K562 (cell line): Measurements from ENCODE around the gene KDM4C. TPM values are rescaled to one million over a fixed set of nuclear protein-coding genes. Genes with fewer than 3 reads are reported as not detected.

Source experiments
- ATAC-seq: fragments of 200-7000 bp; cut with Tn5 transposase; 3 replicates; pipeline ENCODE4 v1.9.1; 2020; ENCODE audit warnings: moderate library complexity
- BruUV-seq: library from RNA; stranded (reverse); fragments of 400-500 nt; replicated peaks from 2 replicates; lab custom pipeline; 2021; lab: Mats Ljungman, UMichigan
- CTCF ChIA-PET: fragments of 300-600 bp; formaldehyde crosslinking; extraction: SDS; loops from one replicate; lab custom pipeline; 2021; ENCODE audit warnings: low intra/inter-chr PET ratio; lab: Yijun Ruan, JAX
- POLR2A ChIA-PET: fragments of 300-600, 350-650 bp; sonication (Branson Sonifier 250); formaldehyde crosslinking; extraction: SDS; loops from one replicate; lab custom pipeline; 2021; ENCODE audit warnings: antibody characterized with exemption, inconsistent platforms; lab: Yijun Ruan, JAX
- DNase-seq, 4 experiments: peaks; one replicate each; pipeline versions ENCODE4 v3.0.0 to v3.0.0-alpha.2; 2011 to 2018; ENCODE audit warnings: low spot score in 3 of 4, mixed read lengths in 3 of 4; ENCODE audit errors: extremely low read depth in 1 of 4
- FAIRE-seq: peaks from 2 replicates; lab custom pipeline; 2011; peaks lifted over from hg19 to GRCh38; lab: Jason Lieb, UNC
- H2AFZ ChIP-seq: 2 replicates; pipeline ENCODE4 v1.6.0; 2011; ENCODE audit warnings: low read depth, low read length, control low read depth, inconsistent platforms
- H3K27ac ChIP-seq: fragments of 200-600 bp; 3 replicates; pipeline ENCODE4 v1.8.0; 2011; ENCODE audit warnings: low read depth, mild to moderate bottlenecking, control low read depth, inconsistent platforms, low read length, moderate library complexity, mixed read lengths; ENCODE audit errors: extremely low read depth
- H3K27me3 ChIP-seq, 2 experiments: fragments of 300-600 bp in 1 of 2; 2 replicates in 1 of 2; 3 replicates in 1 of 2; pipeline versions ENCODE4 v1.6.0 to v1.8.0; 2011; ENCODE audit warnings: inconsistent platforms in 2 of 2, low read length in 2 of 2, mild to moderate bottlenecking in 1 of 2, mixed read lengths in 1 of 2, moderate library complexity in 1 of 2; ENCODE audit not compliant: control insufficient read depth in 2 of 2, insufficient read depth in 2 of 2
- H3K36me3 ChIP-seq: fragments of 300-600 bp; 3 replicates; pipeline ENCODE4 v1.8.0; 2011; ENCODE audit warnings: mild to moderate bottlenecking, low read length, inconsistent platforms; ENCODE audit not compliant: control insufficient read depth, insufficient read depth
- H3K4me1 ChIP-seq, 2 experiments: fragments of 200-600 bp in 1 of 2; replicated peaks in 1 of 2; 2 replicates in 1 of 2; 3 replicates in 1 of 2; pipeline versions ENCODE4 v1.5.1 to v1.8.0; 2011; ENCODE audit warnings: inconsistent platforms in 2 of 2, low read length in 2 of 2, mild to moderate bottlenecking in 1 of 2, mixed read lengths in 1 of 2, moderate library complexity in 1 of 2; ENCODE audit not compliant: control insufficient read depth in 2 of 2, insufficient read depth in 2 of 2
- H3K4me2 ChIP-seq: 2 replicates; pipeline ENCODE4 v1.6.1; 2011; ENCODE audit warnings: low read length, control low read depth, inconsistent platforms, mixed read lengths; ENCODE audit not compliant: insufficient read depth
- H3K4me3 ChIP-seq: fragments of 200-600 bp; sonication (generic), shearing (Covaris generic); 2 replicates; pipeline ENCODE4 v1.5.1; 2016; ENCODE audit warnings: control low read depth, inconsistent platforms
- H3K79me2 ChIP-seq: fragments of 200-600 bp; 3 replicates; pipeline ENCODE4 v1.8.0; 2011; ENCODE audit warnings: low read length, inconsistent platforms; ENCODE audit not compliant: control insufficient read depth, insufficient read depth
- H3K9ac ChIP-seq, 2 experiments: 2 replicates each; pipeline versions ENCODE4 v1.6.0 to v1.6.1; 2011; ENCODE audit warnings: low read depth in 2 of 2, low read length in 2 of 2, control low read depth in 1 of 2, inconsistent platforms in 1 of 2, mild to moderate bottlenecking in 1 of 2, mixed read lengths in 1 of 2; ENCODE audit not compliant: insufficient read depth in 1 of 2
- H3K9me1 ChIP-seq: one replicate; pipeline ENCODE4 v1.6.0; 2011; ENCODE audit warnings: inconsistent platforms, mild to moderate bottlenecking, low read length, moderate library complexity; ENCODE audit not compliant: control insufficient read depth, insufficient read depth
- H3K9me3 ChIP-seq: replicated peaks from 2 replicates; pipeline ENCODE4 v1.5.1; 2011; ENCODE audit warnings: low read depth, low read length, inconsistent platforms; ENCODE audit not compliant: control insufficient read depth, insufficient read depth
- H4K20me1 ChIP-seq: replicated peaks from 2 replicates; pipeline ENCODE4 v1.6.1; 2011; ENCODE audit warnings: low read length, inconsistent platforms, mixed read lengths; ENCODE audit not compliant: control insufficient read depth, insufficient read depth
- CBFA2T2 ChIP-seq: fragments of 450-650 bp; conservative IDR thresholded peaks from 2 replicates; pipeline ENCODE4 v1.6.1; 2017; ENCODE audit warnings: mild to moderate bottlenecking
- CHD2 ChIP-seq: IDR thresholded peaks from 2 replicates; pipeline ENCODE4 v1.6.1; 2011; ENCODE audit warnings: low read depth, low read length
- DPF2 ChIP-seq: fragments of 450-650 bp; IDR thresholded peaks from 2 replicates; pipeline ENCODE4 v1.6.1; 2016
- FOXO4 ChIP-seq: fragments of 450-650 bp; formaldehyde crosslinking; IDR thresholded peaks from 2 replicates; pipeline ENCODE4 v1.4.0; 2020; ENCODE audit warnings: mild to moderate bottlenecking, moderate library complexity
- PBX2 ChIP-seq, 2 experiments: IDR thresholded peaks in 1 of 2; conservative IDR thresholded peaks in 1 of 2; 2 replicates each; pipeline ENCODE4 v1.6.1; 2016; ENCODE audit warnings: low read depth in 2 of 2, mild to moderate bottlenecking in 1 of 2, missing compliant biosample characterization in 1 of 2, missing genetic modification characterization in 1 of 2, moderate library complexity in 1 of 2
- RFX7 ChIP-seq: fragments of 250-450 bp; sonication (Bioruptor Pico); IDR thresholded peaks from 2 replicates; pipeline ENCODE4 v1.5.1; 2021; ENCODE audit warnings: mild to moderate bottlenecking
- TRIM28 ChIP-seq: fragments of 450-650 bp; IDR thresholded peaks from 2 replicates; pipeline ENCODE4 v1.6.1; 2017
- U2AF2 ChIP-seq: fragments of 200-400 bp; formaldehyde crosslinking; optimal IDR thresholded peaks from 2 replicates; pipeline ENCODE3; 2017; ENCODE audit warnings: low read depth, mild to moderate bottlenecking, low read length
- ZNF408 ChIP-seq: fragments of 250-450 bp; sonication (Bioruptor Pico); IDR thresholded peaks from 2 replicates; pipeline ENCODE4 v1.4.0; 2020; ENCODE audit warnings: low read depth, mild to moderate bottlenecking, moderate library complexity
- WGBS: fragments of 100-300 bp; shearing (Covaris generic); methylation state at CpG from one replicate; pipeline ENCODE4 v1.1.6; 2016; ENCODE audit warnings: low coverage, mixed read lengths; ENCODE audit not compliant: insufficient coverage; ENCODE audit errors: missing lambda C conversion rate; 5-methylcytosine and 5-hydroxymethylcytosine counted together
- in situ Hi-C: fragments of 300-500 bp; cut with MboI; formaldehyde crosslinking; loops from 4 replicates; pipeline ENCODE4 v1.15.0; 2018; ENCODE audit warnings: inconsistent platforms, mixed read lengths
- intact Hi-C: fragments of 100-400 bp; cut with micrococcal nuclease; formaldehyde crosslinking; loops from 2 replicates; pipeline ENCODE4 v1.14.2; 2022
- polyA plus RNA-seq, 8 experiments: library from polyadenylated mRNA; depleted of rRNA in 4 of 8; stranded (reverse) in 5 of 8; unstranded in 3 of 8; fragments of >200 nt; fragmentation: Nextera tagmentation in 2 of 8; fragmentation: Illumina TruSeq in 1 of 8; extraction: Ambion mirVana in 2 of 8; extraction: Trizol in 1 of 8; gene quantifications; 2 replicates each; pipeline versions ENCODE4 v1.2.1 to v1.2.3, GENCODE V29; 2011 to 2014; ENCODE audit warnings: inconsistent platforms in 1 of 8, missing spikeins in 1 of 8
- total RNA-seq, 7 experiments: library from RNA; depleted of rRNA in 6 of 7; stranded (reverse); fragments of >200 nt in 6 of 7; fragmentation: Illumina TruSeq in 2 of 7; extraction: Trizol in 2 of 7; gene quantifications; 2 replicates each; pipeline versions ENCODE4 v1.2.1 to v1.2.3, GENCODE V29; 2011 to 2021; ENCODE audit warnings: low replicate concordance in 1 of 7
- TF ChIP-seq, protein P1 (sequence below): fragments of 450-650 bp; IDR thresholded peaks from 2 replicates; pipeline ENCODE4 v1.6.1; 2017; ENCODE audit warnings: antibody characterized with exemption
- TF ChIP-seq, protein P2 (sequence below): fragments of 250-450 bp; sonication (Bioruptor Pico); IDR thresholded peaks from 2 replicates; pipeline ENCODE4 v1.8.0; 2021; ENCODE audit warnings: mild to moderate bottlenecking, moderate library complexity
- TF ChIP-seq, protein P3 (sequence below): sonication (generic); formaldehyde crosslinking; IDR thresholded peaks from 2 replicates; pipeline ENCODE4 v1.8.1; 2023; ENCODE audit warnings: mild to moderate bottlenecking, missing genetic modification reagents

The KDM4C gene
- total and polyA plus RNA-seq, 9 of the 15 experiments (the other 6 are each of a cell fraction or from before 2014, with no cell fraction given) = 5.4 to 17.0 (median 12.6) TPM

DNA sequence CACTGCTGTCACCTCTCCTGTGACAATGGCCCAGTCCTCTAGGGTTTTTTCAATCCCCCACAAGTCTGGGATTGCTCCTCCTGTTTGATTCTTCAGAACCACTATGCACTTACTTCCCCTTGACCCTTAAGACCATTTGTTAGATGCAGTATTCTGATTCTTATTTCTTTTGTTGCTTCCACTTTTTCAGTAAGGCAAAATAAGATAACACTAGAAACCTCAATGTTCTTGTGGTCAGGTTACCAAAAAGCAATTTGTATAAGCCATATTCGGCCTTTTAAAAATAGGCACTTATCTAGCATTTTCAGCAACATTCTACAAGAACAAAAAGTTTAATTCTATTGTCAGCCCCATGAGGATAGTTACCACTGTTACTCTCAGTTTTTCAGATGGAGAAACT, 220.0 kb downstream of the KDM4C start:
- no peaks in the 10 kb centered on the region for H3K9me3 ChIP-seq
- no peak for ATAC-seq
- no peaks in the 10 kb centered on the region for H3K4me1 ChIP-seq
- H4K20me1 ChIP-seq = no peaks in the 10 kb centered on the region
- DNase-seq = no peak
- in situ Hi-C loops = no loop called here
- no peak for FAIRE-seq
- H3K27ac ChIP-seq = no peak overlapping the region
- ChIA-PET CTCF (no interaction called here), POLR2A (no interaction called here)
- no TSS peak for BruUV-seq
- H2AFZ ChIP-seq = no peak overlapping the region
- no peaks in the 10 kb centered on the region for H3K27me3 ChIP-seq
- H3K9ac ChIP-seq = no peak overlapping the region
- no peaks in the 10 kb centered on the region for H3K9me1 ChIP-seq
- H3K4me3 ChIP-seq = no peak overlapping the region
- peaks cover 6% of the 10 kb centered on the region; the same call in 1 of the 3 replicates for H3K36me3 ChIP-seq
- H3K79me2 ChIP-seq = no peaks in the 10 kb centered on the region
- no peak overlapping the region for H3K4me2 ChIP-seq
- 73% methylated on average over 1 of the region's 1 CpG for WGBS
- intact Hi-C loops = no loop called here
- TF ChIP-seq CBFA2T2 = no peak
- no peak for TF ChIP-seq PBX2 (CRISPR knock-in tag; IDR thresholded peaks at IDR 0.05; ENCODE audit: low read depth)
- TF ChIP-seq PBX2 (tag; conservative IDR thresholded peaks at IDR 0.05; ENCODE audit: low read depth) = no peak
- TF ChIP-seq CHD2 = no peak
- no peak for TF ChIP-seq U2AF2
- TF ChIP-seq DPF2 = no peak
- no peak for TF ChIP-seq TRIM28
- TF ChIP-seq ZNF408 (CRISPR knock-in tag) = no peak
- TF ChIP-seq, protein P1, sequence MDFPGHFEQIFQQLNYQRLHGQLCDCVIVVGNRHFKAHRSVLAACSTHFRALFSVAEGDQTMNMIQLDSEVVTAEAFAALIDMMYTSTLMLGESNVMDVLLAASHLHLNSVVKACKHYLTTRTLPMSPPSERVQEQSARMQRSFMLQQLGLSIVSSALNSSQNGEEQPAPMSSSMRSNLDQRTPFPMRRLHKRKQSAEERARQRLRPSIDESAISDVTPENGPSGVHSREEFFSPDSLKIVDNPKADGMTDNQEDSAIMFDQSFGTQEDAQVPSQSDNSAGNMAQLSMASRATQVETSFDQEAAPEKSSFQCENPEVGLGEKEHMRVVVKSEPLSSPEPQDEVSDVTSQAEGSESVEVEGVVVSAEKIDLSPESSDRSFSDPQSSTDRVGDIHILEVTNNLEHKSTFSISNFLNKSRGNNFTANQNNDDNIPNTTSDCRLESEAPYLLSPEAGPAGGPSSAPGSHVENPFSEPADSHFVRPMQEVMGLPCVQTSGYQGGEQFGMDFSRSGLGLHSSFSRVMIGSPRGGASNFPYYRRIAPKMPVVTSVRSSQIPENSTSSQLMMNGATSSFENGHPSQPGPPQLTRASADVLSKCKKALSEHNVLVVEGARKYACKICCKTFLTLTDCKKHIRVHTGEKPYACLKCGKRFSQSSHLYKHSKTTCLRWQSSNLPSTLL = no peak
- TF ChIP-seq, protein P2, sequence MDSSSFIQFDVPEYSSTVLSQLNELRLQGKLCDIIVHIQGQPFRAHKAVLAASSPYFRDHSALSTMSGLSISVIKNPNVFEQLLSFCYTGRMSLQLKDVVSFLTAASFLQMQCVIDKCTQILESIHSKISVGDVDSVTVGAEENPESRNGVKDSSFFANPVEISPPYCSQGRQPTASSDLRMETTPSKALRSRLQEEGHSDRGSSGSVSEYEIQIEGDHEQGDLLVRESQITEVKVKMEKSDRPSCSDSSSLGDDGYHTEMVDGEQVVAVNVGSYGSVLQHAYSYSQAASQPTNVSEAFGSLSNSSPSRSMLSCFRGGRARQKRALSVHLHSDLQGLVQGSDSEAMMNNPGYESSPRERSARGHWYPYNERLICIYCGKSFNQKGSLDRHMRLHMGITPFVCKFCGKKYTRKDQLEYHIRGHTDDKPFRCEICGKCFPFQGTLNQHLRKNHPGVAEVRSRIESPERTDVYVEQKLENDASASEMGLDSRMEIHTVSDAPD (CRISPR knock-in tag) = no peak
- TF ChIP-seq RFX7 (CRISPR knock-in tag) = no peak
- TF ChIP-seq FOXO4 (CRISPR knock-in tag) = no peak
- TF ChIP-seq, protein P3, sequence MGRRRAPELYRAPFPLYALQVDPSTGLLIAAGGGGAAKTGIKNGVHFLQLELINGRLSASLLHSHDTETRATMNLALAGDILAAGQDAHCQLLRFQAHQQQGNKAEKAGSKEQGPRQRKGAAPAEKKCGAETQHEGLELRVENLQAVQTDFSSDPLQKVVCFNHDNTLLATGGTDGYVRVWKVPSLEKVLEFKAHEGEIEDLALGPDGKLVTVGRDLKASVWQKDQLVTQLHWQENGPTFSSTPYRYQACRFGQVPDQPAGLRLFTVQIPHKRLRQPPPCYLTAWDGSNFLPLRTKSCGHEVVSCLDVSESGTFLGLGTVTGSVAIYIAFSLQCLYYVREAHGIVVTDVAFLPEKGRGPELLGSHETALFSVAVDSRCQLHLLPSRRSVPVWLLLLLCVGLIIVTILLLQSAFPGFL (CRISPR knock-in tag) = no peak
